K562 (cell line): Measurements from ENCODE around the gene CALHM4. TPM values are rescaled to one million over a fixed set of nuclear protein-coding genes. Genes with fewer than 3 reads are reported as not detected.

ENCODE experiments used
- ATAC-seq: fragments of 200-7000 bp; cut with Tn5 transposase; 3 replicates; pipeline ENCODE4 v1.9.1; 2020; ENCODE audit warnings: moderate library complexity
- BruUV-seq: library from RNA; stranded (reverse); fragments of 400-500 nt; replicated peaks from 2 replicates; lab custom pipeline; 2021; lab: Mats Ljungman, UMichigan
- CTCF ChIA-PET: fragments of 300-600 bp; formaldehyde crosslinking; extraction: SDS; loops from one replicate; lab custom pipeline; 2021; ENCODE audit warnings: low intra/inter-chr PET ratio; lab: Yijun Ruan, JAX
- POLR2A ChIA-PET: fragments of 300-600, 350-650 bp; sonication (Branson Sonifier 250); formaldehyde crosslinking; extraction: SDS; loops from one replicate; lab custom pipeline; 2021; ENCODE audit warnings: antibody characterized with exemption, inconsistent platforms; lab: Yijun Ruan, JAX
- DNase-seq, 4 experiments: peaks; one replicate each; pipeline versions ENCODE4 v3.0.0 to v3.0.0-alpha.2; 2011 to 2018; ENCODE audit warnings: low spot score in 3 of 4, mixed read lengths in 3 of 4; ENCODE audit errors: extremely low read depth in 1 of 4
- FAIRE-seq: peaks from 2 replicates; lab custom pipeline; 2011; peaks lifted over from hg19 to GRCh38; lab: Jason Lieb, UNC
- H2AFZ ChIP-seq: 2 replicates; pipeline ENCODE4 v1.6.0; 2011; ENCODE audit warnings: low read depth, low read length, control low read depth, inconsistent platforms
- H3K27ac ChIP-seq: fragments of 200-600 bp; 3 replicates; pipeline ENCODE4 v1.8.0; 2011; ENCODE audit warnings: low read depth, mild to moderate bottlenecking, control low read depth, inconsistent platforms, low read length, moderate library complexity, mixed read lengths; ENCODE audit errors: extremely low read depth
- H3K27me3 ChIP-seq, 2 experiments: fragments of 300-600 bp in 1 of 2; 2 replicates in 1 of 2; 3 replicates in 1 of 2; pipeline versions ENCODE4 v1.6.0 to v1.8.0; 2011; ENCODE audit warnings: inconsistent platforms in 2 of 2, low read length in 2 of 2, mild to moderate bottlenecking in 1 of 2, mixed read lengths in 1 of 2, moderate library complexity in 1 of 2; ENCODE audit not compliant: control insufficient read depth in 2 of 2, insufficient read depth in 2 of 2
- H3K36me3 ChIP-seq: fragments of 300-600 bp; 3 replicates; pipeline ENCODE4 v1.8.0; 2011; ENCODE audit warnings: mild to moderate bottlenecking, low read length, inconsistent platforms; ENCODE audit not compliant: control insufficient read depth, insufficient read depth
- H3K4me1 ChIP-seq, 2 experiments: fragments of 200-600 bp in 1 of 2; replicated peaks in 1 of 2; 2 replicates in 1 of 2; 3 replicates in 1 of 2; pipeline versions ENCODE4 v1.5.1 to v1.8.0; 2011; ENCODE audit warnings: inconsistent platforms in 2 of 2, low read length in 2 of 2, mild to moderate bottlenecking in 1 of 2, mixed read lengths in 1 of 2, moderate library complexity in 1 of 2; ENCODE audit not compliant: control insufficient read depth in 2 of 2, insufficient read depth in 2 of 2
- H3K4me2 ChIP-seq: 2 replicates; pipeline ENCODE4 v1.6.1; 2011; ENCODE audit warnings: low read length, control low read depth, inconsistent platforms, mixed read lengths; ENCODE audit not compliant: insufficient read depth
- H3K4me3 ChIP-seq: fragments of 200-600 bp; sonication (generic), shearing (Covaris generic); 2 replicates; pipeline ENCODE4 v1.5.1; 2016; ENCODE audit warnings: control low read depth, inconsistent platforms
- H3K79me2 ChIP-seq: fragments of 200-600 bp; 3 replicates; pipeline ENCODE4 v1.8.0; 2011; ENCODE audit warnings: low read length, inconsistent platforms; ENCODE audit not compliant: control insufficient read depth, insufficient read depth
- H3K9ac ChIP-seq, 2 experiments: 2 replicates each; pipeline versions ENCODE4 v1.6.0 to v1.6.1; 2011; ENCODE audit warnings: low read depth in 2 of 2, low read length in 2 of 2, control low read depth in 1 of 2, inconsistent platforms in 1 of 2, mild to moderate bottlenecking in 1 of 2, mixed read lengths in 1 of 2; ENCODE audit not compliant: insufficient read depth in 1 of 2
- H3K9me1 ChIP-seq: one replicate; pipeline ENCODE4 v1.6.0; 2011; ENCODE audit warnings: inconsistent platforms, mild to moderate bottlenecking, low read length, moderate library complexity; ENCODE audit not compliant: control insufficient read depth, insufficient read depth
- H3K9me3 ChIP-seq: replicated peaks from 2 replicates; pipeline ENCODE4 v1.5.1; 2011; ENCODE audit warnings: low read depth, low read length, inconsistent platforms; ENCODE audit not compliant: control insufficient read depth, insufficient read depth
- H4K20me1 ChIP-seq: replicated peaks from 2 replicates; pipeline ENCODE4 v1.6.1; 2011; ENCODE audit warnings: low read length, inconsistent platforms, mixed read lengths; ENCODE audit not compliant: control insufficient read depth, insufficient read depth
- E2F8 ChIP-seq: fragments of 450-650 bp; IDR thresholded peaks from 2 replicates; pipeline ENCODE4 v1.7.1; 2018; ENCODE audit warnings: mild to moderate bottlenecking, low read depth; ENCODE audit not compliant: partially characterized antibody
- ESRRA ChIP-seq: fragments of 450-650 bp; IDR thresholded peaks from 2 replicates; pipeline ENCODE4 v1.6.1; 2014; ENCODE audit warnings: low read depth, mild to moderate bottlenecking, moderate library complexity, borderline replicate concordance
- KHSRP ChIP-seq: fragments of 450-650 bp; IDR thresholded peaks from 2 replicates; pipeline ENCODE4 v1.6.1; 2017
- MCM2 ChIP-seq: fragments of 450-650 bp; IDR thresholded peaks from 2 replicates; pipeline ENCODE4 v1.6.1; 2017; ENCODE audit warnings: low read depth, mild to moderate bottlenecking
- NEUROD1 ChIP-seq: fragments of 150-350 bp; IDR thresholded peaks from 2 replicates; pipeline ENCODE4 v1.6.1; 2014; ENCODE audit warnings: borderline replicate concordance, low read length, low read depth; ENCODE audit not compliant: partially characterized antibody
- RBM22 ChIP-seq: fragments of 200-400 bp; formaldehyde crosslinking; IDR thresholded peaks from 2 replicates; pipeline ENCODE4 v1.6.1; 2018; ENCODE audit warnings: low read length, low read depth; ENCODE audit not compliant: poor library complexity, severe bottlenecking
- REST ChIP-seq, 2 experiments: fragments of 450-650 bp; formaldehyde crosslinking in 1 of 2; IDR thresholded peaks; 2 replicates each; pipeline versions ENCODE4 v1.4.0 to v1.6.1; 2014 to 2020; ENCODE audit warnings: mild to moderate bottlenecking in 2 of 2, borderline replicate concordance in 1 of 2, low read depth in 1 of 2
- TCFL5 ChIP-seq: fragments of 250-450 bp; sonication (Bioruptor Pico); conservative IDR thresholded peaks from 2 replicates; pipeline ENCODE4 v1.6.1; 2021; ENCODE audit warnings: mild to moderate bottlenecking, moderate library complexity, matching md5 sums
- XRCC5 ChIP-seq: fragments of 200-400 bp; formaldehyde crosslinking; IDR thresholded peaks from 2 replicates; pipeline ENCODE4 v1.6.1; 2017; ENCODE audit warnings: low read depth, mild to moderate bottlenecking, low read length
- ZFX ChIP-seq: sonication (generic); formaldehyde crosslinking; IDR thresholded peaks from 2 replicates; pipeline ENCODE4 v1.8.0; 2022; ENCODE audit warnings: mild to moderate bottlenecking, missing genetic modification reagents, moderate library complexity
- ZNF146 ChIP-seq: IDR thresholded peaks from one replicate; pipeline ENCODE4 v1.6.1; 2018; ENCODE audit warnings: missing compliant biosample characterization; ENCODE audit not compliant: unreplicated experiment
- WGBS: fragments of 100-300 bp; shearing (Covaris generic); methylation state at CpG from one replicate; pipeline ENCODE4 v1.1.6; 2016; ENCODE audit warnings: low coverage, mixed read lengths; ENCODE audit not compliant: insufficient coverage; ENCODE audit errors: missing lambda C conversion rate; 5-methylcytosine and 5-hydroxymethylcytosine counted together
- in situ Hi-C: fragments of 300-500 bp; cut with MboI; formaldehyde crosslinking; loops from 4 replicates; pipeline ENCODE4 v1.15.0; 2018; ENCODE audit warnings: inconsistent platforms, mixed read lengths
- intact Hi-C: fragments of 100-400 bp; cut with micrococcal nuclease; formaldehyde crosslinking; loops from 2 replicates; pipeline ENCODE4 v1.14.2; 2022
- polyA plus RNA-seq, 8 experiments: library from polyadenylated mRNA; depleted of rRNA in 4 of 8; stranded (reverse) in 5 of 8; unstranded in 3 of 8; fragments of >200 nt; fragmentation: Nextera tagmentation in 2 of 8; fragmentation: Illumina TruSeq in 1 of 8; extraction: Ambion mirVana in 2 of 8; extraction: Trizol in 1 of 8; gene quantifications; 2 replicates each; pipeline versions ENCODE4 v1.2.1 to v1.2.3, GENCODE V29; 2011 to 2014; ENCODE audit warnings: inconsistent platforms in 1 of 8, missing spikeins in 1 of 8
- total RNA-seq, 7 experiments: library from RNA; depleted of rRNA in 6 of 7; stranded (reverse); fragments of >200 nt in 6 of 7; fragmentation: Illumina TruSeq in 2 of 7; extraction: Trizol in 2 of 7; gene quantifications; 2 replicates each; pipeline versions ENCODE4 v1.2.1 to v1.2.3, GENCODE V29; 2011 to 2021; ENCODE audit warnings: low replicate concordance in 1 of 7

The CALHM4 gene
- total and polyA plus RNA-seq, 9 of the 15 experiments (the other 6 are each of a cell fraction or from before 2014, with no cell fraction given), result not detected

- no peak for TF ChIP-seq ESRRA
- TF ChIP-seq E2F8, result no peak
- no peak for TF ChIP-seq KHSRP
- TF ChIP-seq, all 486 proteins: peak for 0
These were observed 10.3 kb downstream of the CALHM4 start (continued) for GRCh38 chr6:116563830-116564229.

GRCh38 chr6:116564311-116564710 lies 10.8 kb downstream of the CALHM4 start:
- Histone ChIP-seq H3K27ac (no peak overlapping the region), H3K4me2 (no peak overlapping the region), H3K9ac (no peak overlapping the region), H4K20me1 (no peaks in the 10 kb centered on the region), H3K4me1 (peaks cover 17 to 18% of the 10 kb centered on the region in 2 experiments; a peak in 4 of 5 replicates), H3K27me3 (no peaks in the 10 kb centered on the region), H2AFZ (no peak overlapping the region), H3K36me3 (no peaks in the 10 kb centered on the region), H3K9me3 (no peaks in the 10 kb centered on the region), H3K4me3 (no peak overlapping the region), H3K9me1 (no peaks in the 10 kb centered on the region), H3K79me2 (no peaks in the 10 kb centered on the region)
- 91% methylated on average over 5 of the region's 7 CpGs for WGBS
- in situ Hi-C loops, result no loop called here
- ATAC-seq, result no peak
- no TSS peak for BruUV-seq
- DNase-seq, result no peak
- POLR2A ChIA-PET, result no interaction called here
- no peak for FAIRE-seq
- CTCF ChIA-PET, result no interaction called here
- intact Hi-C loops, result no loop called here
- TF ChIP-seq MCM2, result no peak
- TF ChIP-seq REST (IDR thresholded peaks at IDR 0.05; ENCODE audit: borderline replicate concordance), result no peak
- TF ChIP-seq REST (CRISPR knock-in tag; IDR thresholded peaks at IDR 0.05; ENCODE audit: low read depth), result no peak
- no peak for TF ChIP-seq XRCC5
- no peak for TF ChIP-seq ZFX (CRISPR knock-in tag)
- no peak for TF ChIP-seq RBM22
- no peak for TF ChIP-seq TCFL5 (CRISPR knock-in tag)
- TF ChIP-seq ZNF146 (CRISPR knock-in tag), result no peak
- TF ChIP-seq NEUROD1, result no peak
